LoVo (cell line): ENCODE measurements around the gene GRM8.
A peak's percentile ranks its signal among the peaks of the same experiment; 100 is the strongest.

Experiments used
- DNase-seq: peaks from one replicate; pipeline ENCODE4 v3.0.0-alpha.2; 2016; ENCODE audit warnings: low spot score

Gene GRM8

GRCh38 chr7:126805351-126805750 is 447.4 kb downstream of the GRM8 start:
- DNase-seq: no peak

DNA sequence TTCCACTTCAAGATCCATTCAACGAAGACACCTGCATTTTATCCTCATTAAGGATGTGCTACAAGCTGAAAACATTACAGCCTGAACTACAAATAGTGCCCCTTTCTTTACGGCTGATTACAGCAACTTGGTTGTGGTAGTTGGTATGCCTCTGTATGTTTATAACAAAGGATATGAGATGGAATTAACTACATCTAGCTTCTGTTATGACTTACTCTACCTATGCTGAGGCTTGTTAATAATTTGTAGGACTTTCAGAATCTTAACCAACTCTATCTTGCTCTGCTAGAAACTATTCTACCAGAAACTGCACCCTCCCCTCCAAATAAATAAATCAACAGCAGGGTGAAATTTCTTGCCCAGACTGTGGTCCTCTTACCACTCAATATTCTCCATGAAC is 448.1 kb downstream of the GRM8 start:
- DNase-seq: no peak

GRCh38 chr7:126803990-126804389 is 448.8 kb downstream of the GRM8 start:
- DNase-seq: no peak

- peak; percentile 81 for DNase-seq
These were observed 449.6 kb downstream of the GRM8 start for GRCh38 chr7:126803060-126803665.

- no peak for DNase-seq
These were observed 451.0 kb downstream of the GRM8 start for GRCh38 chr7:126801733-126802132.

GRCh38 chr7:126799541-126799940 is 453.2 kb downstream of the GRM8 start:
- DNase-seq: no peak

DNA sequence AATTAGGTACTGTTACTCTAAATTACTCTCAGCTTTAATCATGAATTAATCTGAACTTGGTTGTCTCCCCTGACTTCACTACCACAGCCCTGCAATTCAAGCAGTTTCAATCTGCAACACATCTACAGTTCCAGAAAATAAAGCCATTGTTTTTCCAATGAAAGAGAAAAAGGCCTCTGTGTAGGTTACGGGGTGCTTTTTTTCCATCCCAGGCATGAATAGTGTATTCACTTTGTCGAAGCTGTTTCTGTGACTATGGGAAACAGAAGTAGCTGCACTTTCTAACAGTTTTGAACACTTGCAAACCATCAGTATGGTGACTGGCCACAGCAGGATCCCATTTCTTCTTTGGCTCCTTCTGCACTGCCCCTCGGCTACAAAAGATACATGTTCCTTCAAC is 460.2 kb downstream of the GRM8 start:
- DNase-seq: no peak

- no peak for DNase-seq
These were observed 461.4 kb downstream of the GRM8 start for GRCh38 chr7:126791306-126791705.

- no peak for DNase-seq
These were observed 462.0 kb downstream of the GRM8 start for GRCh38 chr7:126790763-126791162.

DNA sequence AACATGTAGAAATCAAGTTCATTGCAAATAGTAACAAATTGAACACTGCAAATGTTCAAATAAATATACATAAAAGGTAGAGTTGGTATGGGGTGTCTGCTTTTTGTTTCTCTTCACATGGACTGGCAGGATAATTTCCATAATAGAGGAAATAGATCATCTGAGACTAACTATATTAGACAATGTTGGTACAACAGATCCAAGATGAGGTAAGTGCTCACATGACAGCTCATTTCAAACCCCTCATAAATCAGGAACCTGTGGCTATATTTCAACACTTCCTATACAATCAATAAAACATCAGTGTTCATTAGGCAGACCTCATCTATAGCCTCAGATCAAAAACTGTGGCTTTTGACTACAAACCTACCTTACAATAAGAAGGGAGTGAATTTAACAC is 469.1 kb downstream of the GRM8 start:
- no peak for DNase-seq

DNA sequence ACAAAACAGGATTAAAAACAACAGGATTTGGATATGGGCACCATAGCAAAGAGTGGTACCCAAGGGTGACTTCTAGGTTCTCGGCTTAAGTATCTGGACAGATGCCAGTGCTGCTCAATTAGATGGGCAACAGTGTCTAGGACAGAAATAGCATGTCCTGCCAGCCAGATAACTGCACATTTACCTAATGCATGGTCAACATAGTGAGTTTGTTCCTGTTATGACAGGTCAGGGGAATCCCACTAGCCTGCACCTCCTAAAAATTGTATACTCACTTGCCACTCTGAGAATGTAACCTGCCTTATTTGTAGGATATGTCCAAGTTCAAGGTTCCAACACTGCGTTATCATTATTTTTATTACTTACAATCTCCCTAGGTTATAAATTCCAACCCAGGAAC is 471.7 kb downstream of the GRM8 start:
- DNase-seq: no peak

DNA sequence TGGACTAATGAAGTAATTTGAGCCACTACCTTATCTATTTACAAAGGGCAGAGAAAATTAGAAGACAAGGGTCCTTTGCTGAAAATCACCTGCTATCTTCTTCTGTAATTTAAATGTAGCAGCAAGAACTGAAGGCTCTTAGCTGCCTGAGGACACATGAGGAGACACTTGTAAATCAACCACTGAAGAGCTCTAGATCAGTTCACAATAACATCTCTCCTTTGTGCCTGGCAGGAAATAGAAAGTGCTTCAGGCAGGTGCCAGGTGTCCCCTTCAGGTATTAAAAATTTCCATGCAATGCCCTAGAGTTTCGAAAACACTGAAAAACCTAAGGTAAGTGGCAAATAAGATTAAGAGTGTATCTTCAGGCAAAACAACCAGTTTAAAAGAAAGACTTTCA is 474.6 kb downstream of the GRM8 start:
- no peak for DNase-seq

- DNase-seq: no peak
These were observed 476.2 kb downstream of the GRM8 start for GRCh38 chr7:126776498-126776897.

GRCh38 chr7:126774077-126774476 is 478.7 kb downstream of the GRM8 start:
- no peak for DNase-seq

GRCh38 chr7:126768836-126769235 is 483.9 kb downstream of the GRM8 start:
- no peak for DNase-seq

- no peak for DNase-seq
These were observed 491.7 kb downstream of the GRM8 start for GRCh38 chr7:126760914-126761577.

DNA sequence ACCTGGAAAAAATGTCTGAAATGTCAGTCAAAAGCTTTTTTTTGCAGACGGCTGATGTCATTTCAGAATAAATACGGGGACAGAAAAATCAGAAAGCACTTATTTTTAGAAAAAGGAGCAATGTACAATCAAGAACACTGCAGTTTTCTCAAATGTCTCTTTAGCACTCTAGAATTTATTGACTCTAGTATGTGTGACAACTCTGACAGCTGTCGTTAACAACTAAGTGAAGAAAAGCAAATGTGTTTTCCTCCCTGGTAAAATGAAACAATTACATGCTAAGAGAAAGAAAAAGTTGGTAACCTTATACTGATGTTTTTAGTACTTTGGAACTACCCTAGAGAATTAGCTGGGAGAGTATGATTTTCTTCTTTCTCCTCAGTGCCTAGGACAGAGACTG is 497.4 kb downstream of the GRM8 start:
- no peak for DNase-seq

DNA sequence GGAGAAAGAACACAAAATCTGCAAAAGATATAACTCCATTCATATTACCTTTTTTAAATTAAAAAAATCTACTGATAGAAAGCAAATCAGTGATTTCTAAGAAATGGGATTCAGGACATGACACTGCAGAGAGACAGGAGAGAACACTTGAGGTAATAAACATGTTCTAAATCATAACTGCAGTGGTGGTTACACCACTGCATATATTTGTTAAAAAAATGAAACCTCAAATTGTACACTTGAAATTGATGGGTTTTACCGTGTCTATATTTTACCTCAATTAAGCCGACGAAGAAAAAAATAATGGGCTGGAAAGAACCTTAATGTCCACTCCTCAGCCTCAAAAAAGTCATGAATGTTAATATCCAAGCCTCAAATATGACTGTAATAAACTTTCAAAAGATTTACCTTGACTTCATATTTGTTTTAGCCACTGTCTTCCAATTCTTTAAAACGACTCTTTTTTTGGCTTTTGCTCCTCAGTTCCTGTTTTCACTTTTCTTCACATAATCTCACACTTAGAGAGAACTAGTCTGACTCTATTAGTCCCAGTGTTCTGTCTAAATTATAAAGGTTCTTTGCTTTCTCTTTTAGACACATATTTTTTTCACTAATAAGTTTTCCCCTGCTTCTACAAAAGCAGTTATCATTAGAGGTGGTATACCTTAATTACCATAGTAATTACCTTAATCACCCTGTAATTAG is 502.4 kb downstream of the GRM8 start:
- no peak for DNase-seq

DNA sequence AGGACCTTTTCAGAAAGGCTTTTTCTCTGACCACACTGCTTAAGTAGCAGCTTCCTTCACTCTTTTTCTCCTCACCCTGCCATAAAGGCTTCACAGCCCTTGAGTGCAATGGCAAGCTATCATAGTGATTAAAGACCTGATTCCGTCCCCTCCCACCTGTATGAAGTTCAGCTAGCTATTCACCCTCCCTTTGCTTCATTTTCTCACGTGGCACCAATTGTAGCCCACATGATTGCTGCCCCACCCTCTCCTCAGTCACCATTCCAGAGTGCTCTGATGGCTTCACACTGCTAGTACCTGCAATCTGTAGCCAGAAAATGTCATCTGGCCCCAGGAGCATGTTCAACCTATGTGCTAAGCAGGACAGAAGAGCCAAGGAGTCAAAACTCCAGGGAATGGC is 523.8 kb downstream of the GRM8 start:
- DNase-seq: no peak

DNA sequence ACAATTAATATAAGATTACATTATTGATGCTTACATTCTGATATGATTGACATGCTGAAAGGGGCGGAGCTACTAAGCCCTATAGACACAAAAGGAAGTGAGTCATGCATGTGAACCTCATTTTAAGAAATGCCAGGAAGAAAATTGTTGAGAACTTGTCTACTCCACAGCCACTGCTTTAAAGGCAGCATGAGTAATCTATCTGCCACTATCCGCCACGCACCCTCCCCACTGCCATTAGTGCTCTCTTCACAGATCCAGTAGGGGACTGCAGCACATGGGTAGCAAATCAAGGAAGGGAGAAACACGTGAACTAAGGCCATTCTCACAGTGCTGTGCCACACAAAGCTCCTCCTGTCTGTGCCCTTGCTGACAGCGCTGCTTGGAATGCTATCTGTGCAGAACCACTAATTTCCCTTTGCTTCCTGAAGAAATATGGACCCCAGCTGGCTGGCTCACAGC is 524.8 kb downstream of the GRM8 start:
- no peak for DNase-seq

- no peak for DNase-seq
These were observed 528.7 kb downstream of the GRM8 start for GRCh38 chr7:126723966-126724544.

DNA sequence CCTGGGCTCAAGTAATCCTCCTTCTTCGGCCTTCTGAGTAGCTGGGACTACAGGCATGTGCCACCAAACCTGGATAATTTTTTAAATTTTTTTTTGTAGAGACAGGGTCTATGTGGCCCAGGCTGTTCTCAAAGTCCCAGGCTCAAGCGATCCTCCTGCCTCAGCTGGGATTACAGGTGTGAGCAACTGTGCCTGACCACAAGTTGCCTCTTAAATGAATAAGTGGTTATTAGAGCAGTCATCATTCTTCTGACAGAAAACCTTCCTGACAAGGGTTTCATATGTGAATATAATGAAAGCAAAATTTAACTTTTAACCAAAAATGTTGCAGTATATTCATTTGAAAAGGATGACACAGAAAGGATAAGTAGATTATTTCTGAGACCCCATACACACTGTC is 532.5 kb downstream of the GRM8 start:
- DNase-seq: no peak

DNA sequence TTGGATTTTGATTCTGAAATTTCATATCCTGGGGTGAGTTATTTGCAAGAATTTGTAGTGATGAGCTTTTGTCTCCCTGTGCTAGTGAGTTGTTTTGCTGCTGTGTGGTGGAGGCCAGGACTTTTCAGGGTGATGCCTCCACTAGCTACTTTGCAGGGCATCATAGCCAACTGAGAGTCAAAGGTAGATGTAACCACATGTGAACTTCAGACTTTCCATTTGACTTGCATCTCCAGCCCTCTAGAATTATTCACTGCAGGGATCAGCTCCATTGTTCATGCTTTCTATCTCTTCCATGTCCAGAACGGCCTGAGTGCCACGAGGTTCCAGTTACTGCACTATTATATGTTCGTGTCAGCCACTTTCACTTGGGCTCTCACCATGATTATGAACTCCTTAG is 534.3 kb downstream of the GRM8 start:
- DNase-seq: no peak
